ENCODE data around the gene MDFIC. TPM values are rescaled to one million over a fixed set of nuclear protein-coding genes. Genes with fewer than 3 reads are reported as not detected.

Gene MDFIC
- total RNA-seq, 1 donor from 2014 or later, result 5.4 TPM

- TF ChIP-seq CTCF (IDR thresholded peaks at IDR 0.05; ENCODE audit: unreplicated experiment), result no peak
- no peak overlapping the region for H3K27ac Mint-ChIP-seq
- H3K9me3 Mint-ChIP-seq (ENCODE audit: low read depth), result no peaks in the 10 kb centered on the region
- DNase-seq (ENCODE audit: low spot score, unreplicated experiment), result no peak
- no peak overlapping the region for H3K4me3 Mint-ChIP-seq (ENCODE audit: low read depth)
- no peaks in the 10 kb centered on the region for H3K36me3 Mint-ChIP-seq (ENCODE audit: insufficient read depth)
- H3K27me3 Mint-ChIP-seq, result no peaks in the 10 kb centered on the region
- H3K4me1 Mint-ChIP-seq (ENCODE audit: low read depth), result no peaks in the 10 kb centered on the region
These were observed 112.1 kb downstream of the MDFIC start for GRCh38 chr7:115033917-115034459.

- H3K36me3 Mint-ChIP-seq (ENCODE audit: insufficient read depth), result no peaks in the 10 kb centered on the region
- H3K9me3 Mint-ChIP-seq (ENCODE audit: low read depth), result no peaks in the 10 kb centered on the region
- H3K4me1 Mint-ChIP-seq (ENCODE audit: low read depth), result no peaks in the 10 kb centered on the region
- TF ChIP-seq CTCF (IDR thresholded peaks at IDR 0.05; ENCODE audit: unreplicated experiment), result no peak
- no peak overlapping the region for H3K4me3 Mint-ChIP-seq (ENCODE audit: low read depth)
- no peaks in the 10 kb centered on the region for H3K27me3 Mint-ChIP-seq
- no peak overlapping the region for H3K27ac Mint-ChIP-seq
- no peak for DNase-seq (ENCODE audit: low spot score, unreplicated experiment)
These were observed 112.6 kb downstream of the MDFIC start for GRCh38 chr7:115034515-115034914.

- DNase-seq (ENCODE audit: low spot score, unreplicated experiment), result no peak
- Mint-ChIP-seq H3K27ac (no peak overlapping the region), H3K9me3 (ENCODE audit: low read depth) (no peaks in the 10 kb centered on the region), H3K27me3 (no peaks in the 10 kb centered on the region), H3K4me1 (ENCODE audit: low read depth) (no peaks in the 10 kb centered on the region), H3K4me3 (ENCODE audit: low read depth) (no peak overlapping the region), H3K36me3 (ENCODE audit: insufficient read depth) (no peaks in the 10 kb centered on the region)
- no peak for TF ChIP-seq CTCF (IDR thresholded peaks at IDR 0.05; ENCODE audit: unreplicated experiment)
These were observed 115.4 kb downstream of the MDFIC start for GRCh38 chr7:115037128-115037802.

- Mint-ChIP-seq H3K36me3 (ENCODE audit: insufficient read depth) (no peaks in the 10 kb centered on the region), H3K4me1 (ENCODE audit: low read depth) (no peaks in the 10 kb centered on the region), H3K4me3 (ENCODE audit: low read depth) (no peak overlapping the region), H3K27me3 (no peaks in the 10 kb centered on the region), H3K9me3 (ENCODE audit: low read depth) (no peaks in the 10 kb centered on the region), H3K27ac (no peak overlapping the region)
- no peak for TF ChIP-seq CTCF (IDR thresholded peaks at IDR 0.05; ENCODE audit: unreplicated experiment)
- no peak for DNase-seq (ENCODE audit: low spot score, unreplicated experiment)
These were observed 116.3 kb downstream of the MDFIC start for GRCh38 chr7:115038158-115038557.

- Mint-ChIP-seq H3K9me3 (ENCODE audit: low read depth) (no peaks in the 10 kb centered on the region), H3K4me3 (ENCODE audit: low read depth) (no peak overlapping the region), H3K4me1 (ENCODE audit: low read depth) (no peaks in the 10 kb centered on the region), H3K27ac (no peak overlapping the region), H3K27me3 (no peaks in the 10 kb centered on the region), H3K36me3 (ENCODE audit: insufficient read depth) (no peaks in the 10 kb centered on the region)
- TF ChIP-seq CTCF (IDR thresholded peaks at IDR 0.05; ENCODE audit: unreplicated experiment), result no peak
- no peak for DNase-seq (ENCODE audit: low spot score, unreplicated experiment)
These were observed 118.2 kb downstream of the MDFIC start for GRCh38 chr7:115040057-115040456.
